HepG2 (cell line): Measurements from ENCODE around the gene CA7. TPM values are rescaled to one million over a fixed set of nuclear protein-coding genes. Genes with fewer than 3 reads are reported as not detected.

ENCODE experiments used
- ATAC-seq: fragments of 200-7000 bp; cut with Tn5 transposase; 3 replicates; pipeline ENCODE4 v1.9.1; 2020; ENCODE audit warnings: mild to moderate bottlenecking, moderate library complexity
- BruUV-seq: library from RNA; stranded (reverse); fragments of 400-500 nt; replicated peaks from 2 replicates; lab custom pipeline; 2021; lab: Mats Ljungman, UMichigan
- CTCF ChIA-PET: fragments of 300-600 bp; formaldehyde crosslinking; extraction: SDS; loops from one replicate; lab custom pipeline; 2021; ENCODE audit warnings: low total read pairs, inconsistent platforms, low intra/inter-chr PET ratio; lab: Yijun Ruan, JAX
- POLR2A ChIA-PET: fragments of 350-600 bp; sonication (Branson Sonifier 250); formaldehyde crosslinking; loops from one replicate; lab custom pipeline; 2020; ENCODE audit warnings: antibody characterized with exemption, inconsistent platforms; lab: Yijun Ruan, JAX
- DNase-seq: peaks from one replicate; pipeline ENCODE4 v3.0.0-alpha.2; 2015; ENCODE audit warnings: low spot score
- FAIRE-seq: peaks from 3 replicates; lab custom pipeline; 2011; peaks lifted over from hg19 to GRCh38; lab: Jason Lieb, UNC
- H2AFZ ChIP-seq: one replicate; pipeline ENCODE4 v1.6.1; 2011; ENCODE audit warnings: low read length, inconsistent platforms
- H3K27ac ChIP-seq: fragments of 300-600 bp; 3 replicates; pipeline ENCODE4 v1.8.0; 2011; ENCODE audit warnings: mixed run types, mild to moderate bottlenecking, mixed read lengths, low read length, inconsistent platforms; ENCODE audit not compliant: insufficient read depth; ENCODE audit errors: extremely low read length
- H3K27me3 ChIP-seq, 2 experiments: fragments of 200-600 bp in 1 of 2; 2 replicates in 1 of 2; 3 replicates in 1 of 2; pipeline versions ENCODE4 v1.6.0 to v1.8.0; 2011; ENCODE audit warnings: low read length in 2 of 2, mild to moderate bottlenecking in 2 of 2, moderate library complexity in 2 of 2, inconsistent platforms in 1 of 2; ENCODE audit not compliant: insufficient read depth in 2 of 2, control insufficient read depth in 1 of 2
- H3K36me3 ChIP-seq, 2 experiments: fragments of 200-600 bp in 1 of 2; replicated peaks in 1 of 2; 2 replicates in 1 of 2; 3 replicates in 1 of 2; pipeline versions ENCODE4 v1.5.1 to v1.8.0; 2011; ENCODE audit warnings: low read length in 2 of 2, inconsistent platforms in 1 of 2; ENCODE audit not compliant: insufficient read depth in 2 of 2, control insufficient read depth in 1 of 2
- H3K4me1 ChIP-seq: 2 replicates; pipeline ENCODE4 v1.5.1; 2012; ENCODE audit warnings: low read length, inconsistent platforms; ENCODE audit not compliant: insufficient read depth
- H3K4me2 ChIP-seq: 2 replicates; pipeline ENCODE4 v1.6.0; 2011; ENCODE audit warnings: low read depth, low read length, inconsistent platforms
- H3K4me3 ChIP-seq, 3 experiments: fragments of 200-600 bp in 1 of 3; sonication (generic), shearing (Covaris generic) in 1 of 3; replicated peaks in 1 of 3; 2 replicates each; pipeline ENCODE4 v1.5.1; 2011 to 2016; ENCODE audit warnings: low read length in 3 of 3, inconsistent platforms in 2 of 3, low read depth in 2 of 3, mild to moderate bottlenecking in 2 of 3, control low read depth in 1 of 3, mixed read lengths in 1 of 3; ENCODE audit not compliant: insufficient read depth in 1 of 3
- H3K79me2 ChIP-seq: one replicate; pipeline ENCODE4 v1.6.1; 2011; ENCODE audit warnings: low read length, inconsistent platforms; ENCODE audit not compliant: insufficient read depth
- H3K9ac ChIP-seq: 2 replicates; pipeline ENCODE4 v1.6.0; 2011; ENCODE audit warnings: mild to moderate bottlenecking, low read depth, low read length, inconsistent platforms; ENCODE audit not compliant: insufficient read depth
- H3K9me3 ChIP-seq: 2 replicates; pipeline ENCODE4 v1.5.1; 2012; ENCODE audit warnings: mild to moderate bottlenecking, low read length
- H4K20me1 ChIP-seq: 2 replicates; pipeline ENCODE4 v1.6.0; 2011; ENCODE audit warnings: inconsistent platforms, mild to moderate bottlenecking, low read length, moderate library complexity; ENCODE audit not compliant: insufficient read depth
- BHLHE40 ChIP-seq: IDR thresholded peaks from 2 replicates; pipeline ENCODE4 v1.6.1; 2011; ENCODE audit warnings: low read length, improper control_type of control experiment
- EP300 ChIP-seq, 3 experiments: sonication (generic) in 1 of 3; formaldehyde crosslinking in 1 of 3; IDR thresholded peaks; 2 replicates each; pipeline versions ENCODE4 v1.5.1 to v1.6.1; 2011 to 2020; ENCODE audit warnings: low read depth in 2 of 3, low read length in 2 of 3, borderline replicate concordance in 1 of 3, improper control_type of control experiment in 1 of 3, mild to moderate bottlenecking in 1 of 3, missing genetic modification reagents in 1 of 3, moderate library complexity in 1 of 3
- EZH2 ChIP-seq: conservative IDR thresholded peaks from 2 replicates; pipeline ENCODE4 v1.6.1; 2012; ENCODE audit warnings: mild to moderate bottlenecking, low read depth, low read length, moderate library complexity
- FOXP1 ChIP-seq, 2 experiments: fragments of 450-650 bp in 1 of 2; IDR thresholded peaks; 2 replicates each; pipeline ENCODE4 v1.6.1; 2017 to 2018; ENCODE audit warnings: antibody characterized with exemption in 1 of 2
- JUN ChIP-seq: sonication (generic); formaldehyde crosslinking; IDR thresholded peaks from 2 replicates; pipeline ENCODE4 v1.4.0; 2020; ENCODE audit warnings: mild to moderate bottlenecking, missing genetic modification reagents
- KAT8 ChIP-seq: IDR thresholded peaks from 2 replicates; pipeline ENCODE4 v1.6.1; 2016; ENCODE audit warnings: missing genetic modification reagents, missing compliant biosample characterization
- KDM2A ChIP-seq: sonication (generic); formaldehyde crosslinking; IDR thresholded peaks from 2 replicates; pipeline ENCODE4 v1.4.0; 2020; ENCODE audit warnings: low read depth, missing genetic modification reagents, borderline replicate concordance
- MLX ChIP-seq: IDR thresholded peaks from 2 replicates; pipeline ENCODE4 v1.6.1; 2016
- NFIC ChIP-seq: IDR thresholded peaks from 2 replicates; pipeline ENCODE4 v1.6.1; 2012; ENCODE audit warnings: mild to moderate bottlenecking, low read length, inconsistent platforms
- PAX8 ChIP-seq: sonication (generic); formaldehyde crosslinking; IDR thresholded peaks from 2 replicates; pipeline ENCODE4 v1.8.0; 2022; ENCODE audit warnings: mild to moderate bottlenecking, missing genetic modification reagents, borderline replicate concordance
- RXRA ChIP-seq: sonication (generic); formaldehyde crosslinking; IDR thresholded peaks from 2 replicates; pipeline ENCODE4 v1.5.1; 2020; ENCODE audit warnings: missing genetic modification reagents
- TAF15 ChIP-seq: fragments of 200-400 bp; formaldehyde crosslinking; IDR thresholded peaks from one replicate; pipeline ENCODE4 v1.6.1; 2018; ENCODE audit warnings: mild to moderate bottlenecking, low read depth, low read length; ENCODE audit not compliant: poor library complexity, severe bottlenecking
- ZNF292 ChIP-seq: sonication (generic); formaldehyde crosslinking; IDR thresholded peaks from 2 replicates; pipeline ENCODE4 v1.8.1; 2022; ENCODE audit warnings: mild to moderate bottlenecking, low read depth, missing genetic modification reagents, borderline replicate concordance
- ZNF501 ChIP-seq: sonication (generic); formaldehyde crosslinking; IDR thresholded peaks from 2 replicates; pipeline ENCODE4 v1.5.1; 2020; ENCODE audit warnings: mild to moderate bottlenecking, moderate library complexity, missing genetic modification reagents
- ZNF7 ChIP-seq: IDR thresholded peaks from 2 replicates; pipeline ENCODE4 v1.6.1; 2016; ENCODE audit warnings: missing biosample characterization, missing genetic modification reagents
- WGBS: methylation state at CpG from one replicate; pipeline ENCODE4 v1.1.6; 2017; ENCODE audit warnings: low lambda C conversion rate; 5-methylcytosine and 5-hydroxymethylcytosine counted together
- in situ Hi-C: cut with HindIII; loops from 2 replicates; pipeline ENCODE4 v1.10.0; 2017; ENCODE audit warnings: low pct_unique_long_range_greater_than_20kb; ENCODE audit not compliant: extremely low pct_ligation_motif_present
- intact Hi-C: fragments of 100-400 bp; cut with micrococcal nuclease; formaldehyde crosslinking; loops from one replicate; pipeline ENCODE4 v1.10.0; 2022; ENCODE audit not compliant: unreplicated experiment
- polyA plus RNA-seq, 8 experiments: library from polyadenylated mRNA; depleted of rRNA in 3 of 8; stranded (reverse) in 7 of 8; unstranded in 1 of 8; fragments of >200 nt; fragmentation: Illumina TruSeq in 4 of 8; extraction: Trizol in 4 of 8; gene quantifications; 2 replicates each; pipeline versions ENCODE4 v1.2.1 to v1.2.3, GENCODE V29; 2011 to 2016; ENCODE audit warnings: low read depth in 4 of 8, missing spikeins in 1 of 8, mixed read lengths in 1 of 8; ENCODE audit not compliant: insufficient read depth in 1 of 8
- total RNA-seq, 5 experiments: library from RNA; depleted of rRNA; stranded (reverse); fragments of >200 nt; fragmentation: Illumina TruSeq; extraction: Trizol; gene quantifications; 2 replicates each; pipeline ENCODE4 v1.2.3, GENCODE V29; 2016; ENCODE audit warnings: low read depth in 1 of 5
- TF ChIP-seq, protein P1 (sequence below): sonication (generic); formaldehyde crosslinking; IDR thresholded peaks from 2 replicates; pipeline ENCODE4 v1.4.0; 2020; ENCODE audit warnings: missing genetic modification reagents
- TF ChIP-seq, protein P2 (sequence below): sonication (generic); IDR thresholded peaks from 2 replicates; pipeline ENCODE4 v1.6.1; 2016; ENCODE audit warnings: low read depth, borderline replicate concordance
- TF ChIP-seq, protein P3 (sequence below): IDR thresholded peaks from 2 replicates; pipeline ENCODE4 v1.6.1; 2016

The CA7 gene
- total and polyA plus RNA-seq, 2 of the 13 experiments (the other 11 are each of a cell fraction or from before 2014, with no cell fraction given) = not detected

DNA sequence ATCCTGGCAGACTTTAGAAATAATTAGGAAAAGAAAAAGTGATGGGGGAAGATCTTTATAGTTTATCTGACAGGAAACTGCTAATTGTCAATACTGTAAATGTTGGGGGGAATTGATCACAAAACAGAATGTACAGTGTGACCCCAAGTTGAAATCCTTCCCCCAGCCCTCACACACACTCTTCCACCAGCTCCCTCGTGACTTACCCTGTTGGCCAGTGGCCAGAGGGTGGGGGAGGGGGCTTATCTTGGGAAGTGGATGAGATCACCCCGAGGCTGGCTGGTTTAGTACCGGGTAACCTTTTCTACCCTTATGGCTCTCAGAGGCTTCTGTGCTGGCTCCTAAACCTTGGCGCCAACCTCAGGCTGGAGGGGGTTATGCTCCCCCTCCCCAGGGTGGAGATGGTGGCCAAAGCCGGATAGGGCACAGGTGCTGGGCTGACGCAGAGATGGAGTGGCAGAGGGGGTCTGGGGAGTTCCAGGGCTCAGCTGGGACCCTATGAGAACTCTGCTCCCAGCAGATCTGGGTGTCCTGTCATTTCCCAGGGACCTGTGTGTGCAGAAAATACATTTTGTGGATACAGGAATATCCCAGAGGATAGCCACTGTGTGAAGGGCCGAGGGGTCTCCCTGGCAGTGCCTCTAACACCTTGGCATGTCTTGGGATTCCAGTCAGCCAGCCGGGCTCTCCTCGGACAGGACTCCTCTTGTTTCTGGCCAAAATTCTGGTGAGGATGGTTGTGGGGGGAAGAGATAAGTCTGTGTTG lies 55.9 kb downstream of the CA7 start:
- Histone ChIP-seq H3K79me2 (no peaks in the 10 kb centered on the region), H3K9me3 (no peaks in the 10 kb centered on the region), H4K20me1 (no peaks in the 10 kb centered on the region), H3K4me3 (peak overlapping the region; percentile 20 to 58 (median 24); a peak in 5 of 6 replicates), H3K36me3 (no peaks in the 10 kb centered on the region), H3K4me1 (peaks cover 90% of the 10 kb centered on the region), H3K9ac (peak overlapping the region; percentile 53; the same call in 1 of the 2 replicates), H3K4me2 (peak overlapping the region; percentile 71), H2AFZ (peak overlapping the region; percentile 13), H3K27ac (no peak overlapping the region), H3K27me3 (peaks cover 0 to 2% of the 10 kb centered on the region in 2 experiments; a peak in 1 of 5 replicates)
- FAIRE-seq (no peak), DNase-seq (peak; percentile 72), ATAC-seq (peak; percentile 3; the same call in 2 of the 3 replicates)
- in situ Hi-C loops (loop anchor here (5.0 kb wide), 1 partner anchor 37 kb away; the partner anchor contains the start of gene CES2), intact Hi-C loops (loop anchor here (10.0 kb wide), 1 partner anchor 255 kb away; the partner anchor contains the start of genes B3GNT9, FBXL8 and TRADD)
- 6% methylated on average over 8 of the region's 9 CpGs for WGBS
- CTCF ChIA-PET = no interaction called here
- TSS peak; percentile 79 for BruUV-seq
- POLR2A ChIA-PET = interaction anchor here (1.0 to 10.3 kb wide), 9 partner anchors 9 to 211 kb away, joined by 3 to 86 read pairs (median 3); partner anchors contain the start of genes CDH16, CIAO2B and PDP2
- 0 out of 2 replicates have a peak, but pooled peaks have one; percentile 37 for TF ChIP-seq PAX8
- TF ChIP-seq KDM2A (CRISPR knock-in tag) = peak; percentile 37; the same call in 1 of the 2 replicates
- peak; percentile 79 for TF ChIP-seq ZNF501 (CRISPR knock-in tag)
- no peak for TF ChIP-seq EZH2
- TF ChIP-seq BHLHE40 = peak; percentile 74
- TF ChIP-seq ZNF292 (CRISPR knock-in tag) = no peak
- TF ChIP-seq MLX = no peak
- no peak for TF ChIP-seq TAF15
- TF ChIP-seq KAT8 (CRISPR knock-in tag) = peak; percentile 29; the same call in 1 of the 2 replicates
- peak; percentile 19; the same call in 1 of the 2 replicates for TF ChIP-seq JUN (CRISPR knock-in tag)
- TF ChIP-seq NFIC = peak; percentile 79; the same call in 1 of the 2 replicates
- TF ChIP-seq, protein P1, sequence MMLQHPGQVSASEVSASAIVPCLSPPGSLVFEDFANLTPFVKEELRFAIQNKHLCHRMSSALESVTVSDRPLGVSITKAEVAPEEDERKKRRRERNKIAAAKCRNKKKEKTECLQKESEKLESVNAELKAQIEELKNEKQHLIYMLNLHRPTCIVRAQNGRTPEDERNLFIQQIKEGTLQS (CRISPR knock-in tag) = peak; percentile 88
- TF ChIP-seq FOXP1 (IDR thresholded peaks at IDR 0.05) = no peak
- no peak for TF ChIP-seq FOXP1 (CRISPR knock-in tag; IDR thresholded peaks at IDR 0.05)
- TF ChIP-seq RXRA (CRISPR knock-in tag) = 0 out of 2 replicates have a peak, but pooled peaks have one; percentile 20
- no peak for TF ChIP-seq ZNF7
- peak in 1 of 2 experiments; percentile 32; a peak in 1 of 4 replicates for TF ChIP-seq EP300 (IDR thresholded peaks at IDR 0.05; ENCODE audit: low read depth in 2 of 2, low read length in 2 of 2)
- no peak for TF ChIP-seq EP300 (CRISPR knock-in tag; IDR thresholded peaks at IDR 0.05; ENCODE audit: borderline replicate concordance)
- TF ChIP-seq, protein P2, sequence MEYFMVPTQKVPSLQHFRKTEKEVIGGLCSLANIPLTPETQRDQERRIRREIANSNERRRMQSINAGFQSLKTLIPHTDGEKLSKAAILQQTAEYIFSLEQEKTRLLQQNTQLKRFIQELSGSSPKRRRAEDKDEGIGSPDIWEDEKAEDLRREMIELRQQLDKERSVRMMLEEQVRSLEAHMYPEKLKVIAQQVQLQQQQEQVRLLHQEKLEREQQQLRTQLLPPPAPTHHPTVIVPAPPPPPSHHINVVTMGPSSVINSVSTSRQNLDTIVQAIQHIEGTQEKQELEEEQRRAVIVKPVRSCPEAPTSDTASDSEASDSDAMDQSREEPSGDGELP = 0 out of 2 replicates have a peak, but pooled peaks have one; percentile 11
- TF ChIP-seq, protein P3, sequence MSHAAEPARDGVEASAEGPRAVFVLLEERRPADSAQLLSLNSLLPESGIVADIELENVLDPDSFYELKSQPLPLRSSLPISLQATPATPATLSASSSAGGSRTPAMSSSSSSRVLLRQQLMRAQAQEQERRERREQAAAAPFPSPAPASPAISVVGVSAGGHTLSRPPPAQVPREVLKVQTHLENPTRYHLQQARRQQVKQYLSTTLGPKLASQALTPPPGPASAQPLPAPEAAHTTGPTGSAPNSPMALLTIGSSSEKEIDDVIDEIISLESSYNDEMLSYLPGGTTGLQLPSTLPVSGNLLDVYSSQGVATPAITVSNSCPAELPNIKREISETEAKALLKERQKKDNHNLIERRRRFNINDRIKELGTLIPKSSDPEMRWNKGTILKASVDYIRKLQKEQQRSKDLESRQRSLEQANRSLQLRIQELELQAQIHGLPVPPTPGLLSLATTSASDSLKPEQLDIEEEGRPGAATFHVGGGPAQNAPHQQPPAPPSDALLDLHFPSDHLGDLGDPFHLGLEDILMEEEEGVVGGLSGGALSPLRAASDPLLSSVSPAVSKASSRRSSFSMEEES (CRISPR knock-in tag) = peak; percentile 95
